K562 (cell line): ENCODE measurements around the gene NFIC. TPM values are rescaled to one million over a fixed set of nuclear protein-coding genes. Genes with fewer than 3 reads are reported as not detected.
A peak's percentile ranks its signal among the peaks of the same experiment; 100 is the strongest.

Source experiments
- ATF1 ChIP-seq, 2 experiments: fragments of 450-650 bp in 1 of 2; IDR thresholded peaks; 2 replicates each; pipeline ENCODE4 v1.6.1; 2016; ENCODE audit warnings: missing compliant biosample characterization in 1 of 2, missing genetic modification characterization in 1 of 2
- ATF4 ChIP-seq: fragments of 450-650 bp; formaldehyde crosslinking; IDR thresholded peaks from 2 replicates; pipeline ENCODE4 v1.4.0; 2022; ENCODE audit warnings: mild to moderate bottlenecking, moderate library complexity
- CREB1 ChIP-seq, 2 experiments: sonication (generic) in 1 of 2; formaldehyde crosslinking in 1 of 2; IDR thresholded peaks; 2 replicates each; pipeline versions ENCODE4 v1.6.1 to v1.8.0; 2012 to 2022; ENCODE audit warnings: inconsistent platforms in 1 of 2, mild to moderate bottlenecking in 1 of 2, missing genetic modification reagents in 1 of 2, moderate library complexity in 1 of 2
- ETV5 ChIP-seq: sonication (generic); formaldehyde crosslinking; IDR thresholded peaks from 2 replicates; pipeline ENCODE4 v1.4.0; 2020; ENCODE audit warnings: low read depth, mild to moderate bottlenecking, missing genetic modification reagents
- GMEB1 ChIP-seq: fragments of 250-450 bp; sonication (Bioruptor Pico); IDR thresholded peaks from 2 replicates; pipeline ENCODE4 v1.4.0; 2020; ENCODE audit warnings: mild to moderate bottlenecking
- HDAC8 ChIP-seq: fragments of 450-650 bp; IDR thresholded peaks from 2 replicates; pipeline ENCODE4 v1.6.1; 2016; ENCODE audit warnings: mild to moderate bottlenecking, missing genetic modification characterization, moderate library complexity, missing compliant biosample characterization
- KLF1 ChIP-seq: fragments of 450-650 bp; IDR thresholded peaks from 2 replicates; pipeline ENCODE4 v1.6.1; 2016; ENCODE audit warnings: missing genetic modification characterization, missing compliant biosample characterization
- MAFK ChIP-seq: IDR thresholded peaks from 2 replicates; pipeline ENCODE4 v1.6.1; 2011; ENCODE audit warnings: low read length, improper control_type of control experiment
- PHB ChIP-seq: fragments of 250-450 bp; sonication (Bioruptor Pico); IDR thresholded peaks from 2 replicates; pipeline ENCODE4 v1.5.0; 2021
- PTBP1 ChIP-seq: fragments of 200-400 bp; formaldehyde crosslinking; IDR thresholded peaks from 2 replicates; pipeline ENCODE4 v1.6.1; 2017; ENCODE audit warnings: low read depth, low read length
- RBFOX2 ChIP-seq: fragments of 200-400 bp; formaldehyde crosslinking; IDR thresholded peaks from 2 replicates; pipeline ENCODE4 v1.6.1; 2017; ENCODE audit warnings: low read depth, mild to moderate bottlenecking, low read length, moderate library complexity
- RBM39 ChIP-seq: fragments of 200-400 bp; formaldehyde crosslinking; optimal IDR thresholded peaks from 2 replicates; pipeline ENCODE3; 2018; ENCODE audit warnings: low read depth, low read length
- SFPQ ChIP-seq: fragments of 200-400 bp; formaldehyde crosslinking; IDR thresholded peaks from 2 replicates; pipeline ENCODE4 v1.6.1; 2017; ENCODE audit warnings: mild to moderate bottlenecking, low read depth, low read length, moderate library complexity
- SMAD4 ChIP-seq: fragments of 250-450 bp; sonication (Bioruptor Pico); conservative IDR thresholded peaks from 2 replicates; pipeline ENCODE4 v1.8.0; 2021; ENCODE audit warnings: inconsistent platforms, mild to moderate bottlenecking, moderate library complexity
- ZFP91 ChIP-seq: sonication (generic); formaldehyde crosslinking; IDR thresholded peaks from 2 replicates; pipeline ENCODE4 v1.8.0; 2022; ENCODE audit warnings: mild to moderate bottlenecking, missing genetic modification reagents
- ZNF282 ChIP-seq: sonication (generic); formaldehyde crosslinking; IDR thresholded peaks from 2 replicates; pipeline ENCODE4 v1.8.1; 2023; ENCODE audit warnings: missing genetic modification reagents
- ZNF444 ChIP-seq: fragments of 250-450 bp; sonication (Bioruptor Pico); IDR thresholded peaks from 2 replicates; pipeline ENCODE4 v1.4.0; 2020; ENCODE audit warnings: mild to moderate bottlenecking, moderate library complexity
- polyA plus RNA-seq, 8 experiments: library from polyadenylated mRNA; depleted of rRNA in 4 of 8; stranded (reverse) in 5 of 8; unstranded in 3 of 8; fragments of >200 nt; fragmentation: Nextera tagmentation in 2 of 8; fragmentation: Illumina TruSeq in 1 of 8; extraction: Ambion mirVana in 2 of 8; extraction: Trizol in 1 of 8; gene quantifications; 2 replicates each; pipeline versions ENCODE4 v1.2.1 to v1.2.3, GENCODE V29; 2011 to 2014; ENCODE audit warnings: inconsistent platforms in 1 of 8, missing spikeins in 1 of 8
- total RNA-seq, 7 experiments: library from RNA; depleted of rRNA in 6 of 7; stranded (reverse); fragments of >200 nt in 6 of 7; fragmentation: Illumina TruSeq in 2 of 7; extraction: Trizol in 2 of 7; gene quantifications; 2 replicates each; pipeline versions ENCODE4 v1.2.1 to v1.2.3, GENCODE V29; 2011 to 2021; ENCODE audit warnings: low replicate concordance in 1 of 7

NFIC gene
- total and polyA plus RNA-seq, 9 of the 15 experiments (the other 6 are each of a cell fraction or from before 2014, with no cell fraction given) = 0.71 to 62.1 (median 6.9) TPM

GRCh38 chr19:3365093-3365835 is 1.1 kb upstream of the NFIC start (continued):
- TF ChIP-seq ZFP91 (CRISPR knock-in tag) (no peak), CREB1 (IDR thresholded peaks at IDR 0.05) (no peak), CREB1 (CRISPR knock-in tag; IDR thresholded peaks at IDR 0.05) (0 out of 2 replicates have a peak, but pooled peaks have one; percentile 5), MAFK (no peak), GMEB1 (CRISPR knock-in tag) (no peak), PHB (CRISPR knock-in tag) (no peak), PTBP1 (peak; percentile 72; the same call in 1 of the 2 replicates), ZNF282 (CRISPR knock-in tag) (no peak), HDAC8 (tag) (no peak), SMAD4 (peak; percentile 39; the same call in 1 of the 2 replicates), ATF1 (CRISPR knock-in tag; IDR thresholded peaks at IDR 0.05) (no peak), ATF1 (tag; IDR thresholded peaks at IDR 0.05) (no peak), KLF1 (no peak), ATF4 (CRISPR knock-in tag) (no peak), ZNF444 (no peak), ETV5 (CRISPR knock-in tag) (no peak), RBM39 (no peak), RBFOX2 (peak; percentile 11; the same call in 1 of the 2 replicates), SFPQ (no peak)
